ENCODE data around the gene C11orf16. TPM values are rescaled to one million over a fixed set of nuclear protein-coding genes. Genes with fewer than 3 reads are reported as not detected.

Gene C11orf16
- total and polyA plus RNA-seq, 2 of the 4 experiments (the other 2 are of a cell fraction): not detected

GRCh38 chr11:8917157-8917825 lies 15.5 kb downstream of the C11orf16 start:
- intact Hi-C loops (cut with micrococcal nuclease): loop anchor here (1.0 to 10.0 kb wide), 3 partner anchors 18 to 192 kb away; no protein-coding TSS in a partner anchor
- no peak for TF ChIP-seq FOS (IDR thresholded peaks at IDR 0.05; ENCODE audit: low read depth, low read length)
- no peak for TF ChIP-seq CEBPB (IDR thresholded peaks at IDR 0.05; ENCODE audit: low read depth, low read length)
- no peak for TF ChIP-seq MXI1 (IDR thresholded peaks at IDR 0.05; ENCODE audit: borderline replicate concordance, low read depth, low read length)
- no peak for TF ChIP-seq NFE2L2 (IDR thresholded peaks at IDR 0.05; ENCODE audit: low read depth, low read length)
- no peak for TF ChIP-seq RFX5 (IDR thresholded peaks at IDR 0.05; ENCODE audit: low read depth, low read length)
- peak; percentile 56; the same call in 1 of the 2 replicates for TF ChIP-seq MAZ (IDR thresholded peaks at IDR 0.05; ENCODE audit: borderline replicate concordance, low read depth, low read length)
- TF ChIP-seq RCOR1 (IDR thresholded peaks at IDR 0.05; ENCODE audit: insufficient replicate concordance, low read length): no peak
- TF ChIP-seq BHLHE40 (IDR thresholded peaks at IDR 0.05; ENCODE audit: low read depth, low read length): peak; percentile 38; the same call in 1 of the 2 replicates
- TF ChIP-seq CTCF (conservative IDR thresholded peaks at IDR 0.05; ENCODE audit: low read depth, low read length): peak; percentile 18; the same call in 1 of the 2 replicates
- no peak for TF ChIP-seq RAD21 (IDR thresholded peaks at IDR 0.05; ENCODE audit: low read length)
- TF ChIP-seq CHD1 (IDR thresholded peaks at IDR 0.05; ENCODE audit: low read depth, low read length): no peak
- TF ChIP-seq USF2 (IDR thresholded peaks at IDR 0.05; ENCODE audit: low read depth, low read length): no peak
- TF ChIP-seq, protein P1, sequence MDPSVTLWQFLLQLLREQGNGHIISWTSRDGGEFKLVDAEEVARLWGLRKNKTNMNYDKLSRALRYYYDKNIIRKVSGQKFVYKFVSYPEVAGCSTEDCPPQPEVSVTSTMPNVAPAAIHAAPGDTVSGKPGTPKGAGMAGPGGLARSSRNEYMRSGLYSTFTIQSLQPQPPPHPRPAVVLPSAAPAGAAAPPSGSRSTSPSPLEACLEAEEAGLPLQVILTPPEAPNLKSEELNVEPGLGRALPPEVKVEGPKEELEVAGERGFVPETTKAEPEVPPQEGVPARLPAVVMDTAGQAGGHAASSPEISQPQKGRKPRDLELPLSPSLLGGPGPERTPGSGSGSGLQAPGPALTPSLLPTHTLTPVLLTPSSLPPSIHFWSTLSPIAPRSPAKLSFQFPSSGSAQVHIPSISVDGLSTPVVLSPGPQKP (IDR thresholded peaks at IDR 0.05; ENCODE audit: borderline replicate concordance, low read depth, low read length): no peak

More at GRCh38 chr11:8917157-8917825, 15.5 kb downstream of the C11orf16 start:
- Histone ChIP-seq H3K4me1 (ENCODE audit: control insufficient read depth, insufficient read depth, low read length) (peaks cover 20% of the 10 kb centered on the region), H3K36me3 (ENCODE audit: control insufficient read depth, insufficient read depth, low read length) (peaks cover 32% of the 10 kb centered on the region), H2BK120ac (ENCODE audit: low read depth, low read length) (peak overlapping the region; percentile 92), H2BK20ac (ENCODE audit: low read depth, low read length) (peak overlapping the region; percentile 93), H3K4ac (ENCODE audit: low read depth, low read length) (peak overlapping the region; percentile 97), H3K4me3 (ENCODE audit: insufficient read depth, low read depth, low read length) (no peak overlapping the region), H3K79me1 (ENCODE audit: low read depth in 1 of 2, low read length in 2 of 2) (peaks cover 35 to 49% of the 10 kb centered on the region in 2 experiments), H3K23ac (ENCODE audit: low read depth, low read length) (peak overlapping the region; percentile 90), H4K8ac (ENCODE audit: low read depth in 2 of 2, low read length in 2 of 2) (peak overlapping the region; percentile 4 to 92; a peak in 3 of 4 replicates), H2AK9ac (replicated peaks; ENCODE audit: low read depth, low read length, poor library complexity) (peak overlapping the region; percentile 59), H3K27me3 (ENCODE audit: control insufficient read depth, insufficient read depth, low read length) (no peaks in the 10 kb centered on the region), H3K56ac (ENCODE audit: extremely low read depth, insufficient read depth, low read length) (peak overlapping the region; percentile 72; the same call in 1 of the 2 replicates), H3K4me2 (ENCODE audit: low read depth, low read length) (peak overlapping the region; percentile 78), H3K9me3 (ENCODE audit: control insufficient read depth, insufficient read depth, low read length) (no peaks in the 10 kb centered on the region), H3K18ac (ENCODE audit: low read depth, low read length) (peak overlapping the region; percentile 78), H2AFZ (replicated peaks; ENCODE audit: low read length, poor library complexity) (no peak overlapping the region), H2BK5ac (ENCODE audit: low read depth, low read length, poor library complexity, severe bottlenecking) (peak overlapping the region; percentile 91), H4K20me1 (ENCODE audit: insufficient read depth, low read length) (peaks cover 3% of the 10 kb centered on the region; the same call in 1 of the 2 replicates), H4K5ac (ENCODE audit: low read depth, low read length) (peak overlapping the region; percentile 42), H3K27ac (ENCODE audit: insufficient read depth, low read length) (peak overlapping the region; percentile 93), H4K91ac (ENCODE audit: insufficient read depth, low read depth, low read length) (peak overlapping the region; percentile 89), H3K14ac (replicated peaks; ENCODE audit: low read depth, low read length) (peak overlapping the region; percentile 96), H3K9me1 (ENCODE audit: insufficient read depth, low read length) (peaks cover 16% of the 10 kb centered on the region; the same call in 1 of the 2 replicates), H2BK15ac (ENCODE audit: low read depth, low read length) (peak overlapping the region; percentile 78; the same call in 2 of the 3 replicates), H3K9ac (ENCODE audit: low read depth, low read length) (peak overlapping the region; percentile 34), H2AK5ac (ENCODE audit: low read depth, low read length) (peak overlapping the region; percentile 88)
- ChIA-PET POLR2A (ENCODE audit: unreplicated experiment) (no interaction called here), CTCF (interaction anchor here (0.7 to 1.3 kb wide), 3 partner anchors 32 to 220 kb away, joined by 3 to 4 read pairs (median 4); no protein-coding TSS in a partner anchor)
- peak; percentile 90 for ATAC-seq (ENCODE audit: low read depth)
- in situ Hi-C loops (cut with MboI; ENCODE audit: low sequenced_read_pairs) (loop anchor here (5.0 kb wide), 1 partner anchor 220 kb away; no protein-coding TSS in a partner anchor), dilution Hi-C loops (cut with HindIII; ENCODE audit: low sequenced_read_pairs, unreplicated experiment) (no loop called here)
- DNase-seq: peak; percentile 93
- no CpG with 5 or more reads among the region's 5 CpGs for WGBS, 2 experiments (ENCODE audit: extremely low coverage in 2 of 2, insufficient read length in 1 of 2)
- BruUV-seq (replicated peaks): no TSS peak

Data from IMR-90 (cell line).